ELR (cell line): ENCODE results near the gene GHRHR.
A peak's percentile ranks its signal among the peaks of the same experiment; 100 is the strongest.

Experiments
- DNase-seq: peaks from one replicate; pipeline ENCODE4 v3.0.0-alpha.2; 2015; ENCODE audit warnings: low read depth

Gene GHRHR

GRCh38 chr7:30963842-30964241 is at the start of gene GHRHR:
Gene GHRHR, plus strand, starts transcription at chr7:30963953. Its CDS starts 116 bp downstream, at chr7:30964069.
- DNase-seq: no peak

- peak; percentile 87 for DNase-seq
These were observed 49.2 kb upstream of the GHRHR start for GRCh38 chr7:30914596-30914995.

- peak; percentile 45 for DNase-seq
These were observed 48.6 kb upstream of the GHRHR start for GRCh38 chr7:30915005-30915601.

- DNase-seq: no peak
These were observed 48.0 kb upstream of the GHRHR start for GRCh38 chr7:30915751-30916150.

- no peak for DNase-seq
These were observed 47.5 kb upstream of the GHRHR start for GRCh38 chr7:30916255-30916654.

GRCh38 chr7:30916767-30917166 is 47.0 kb upstream of the GHRHR start:
- DNase-seq: no peak

GRCh38 chr7:30917216-30917893 is 46.4 kb upstream of the GHRHR start:
- no peak for DNase-seq

GRCh38 chr7:30918676-30919075 is 45.1 kb upstream of the GHRHR start:
- no peak for DNase-seq

- no peak for DNase-seq
These were observed 43.7 kb upstream of the GHRHR start for GRCh38 chr7:30920021-30920583.

GRCh38 chr7:30920584-30921539 is 42.9 kb upstream of the GHRHR start:
- DNase-seq: peak; percentile 42

GRCh38 chr7:30921540-30922401 is 42.0 kb upstream of the GHRHR start:
- DNase-seq: no peak

GRCh38 chr7:30922596-30922995 is 41.2 kb upstream of the GHRHR start:
- no peak for DNase-seq

- DNase-seq: no peak
These were observed 40.6 kb upstream of the GHRHR start for GRCh38 chr7:30923009-30923773.

- no peak for DNase-seq
These were observed 39.9 kb upstream of the GHRHR start for GRCh38 chr7:30923774-30924413.

- no peak for DNase-seq
These were observed 39.1 kb upstream of the GHRHR start for GRCh38 chr7:30924624-30925023.

- DNase-seq: no peak
These were observed 38.6 kb upstream of the GHRHR start for GRCh38 chr7:30925117-30925516.

- DNase-seq: no peak
These were observed 37.8 kb upstream of the GHRHR start for GRCh38 chr7:30925913-30926312.

GRCh38 chr7:30926313-30926712 is 37.4 kb upstream of the GHRHR start:
- DNase-seq: no peak

- DNase-seq: no peak
These were observed 36.7 kb upstream of the GHRHR start for GRCh38 chr7:30927040-30927439.

GRCh38 chr7:30927559-30927958 is 36.2 kb upstream of the GHRHR start:
- no peak for DNase-seq
